Measurements from ENCODE around the gene BTN3A1.

BTN3A1 gene

GRCh38 chr6:26464014-26464413 lies 61.9 kb downstream of the BTN3A1 start:
- Histone ChIP-seq H3K36me3 (ENCODE audit: insufficient read depth, insufficient read length, low read length) (peaks cover 90% of the 10 kb centered on the region), H3K9ac (ENCODE audit: insufficient read length, low read depth) (no peak overlapping the region), H3K27me3 (ENCODE audit: insufficient read depth, insufficient read length) (no peaks in the 10 kb centered on the region), H3K9me3 (ENCODE audit: insufficient read depth, low read length) (no peaks in the 10 kb centered on the region), H3K4me1 (ENCODE audit: insufficient read depth, insufficient read length) (no peaks in the 10 kb centered on the region), H3K4me3 (ENCODE audit: insufficient read length, low read depth) (no peak overlapping the region)
- DNase-seq (ENCODE audit: low read depth, low spot score): no peak
- TF ChIP-seq SUZ12 (IDR thresholded peaks at IDR 0.05; ENCODE audit: extremely low read depth, insufficient read depth, insufficient read length) (no peak), ZNF274 (IDR thresholded peaks at IDR 0.05; ENCODE audit: low read depth, low read length) (no peak), YY1 (IDR thresholded peaks at IDR 0.05; ENCODE audit: insufficient read depth, insufficient read length) (no peak)

GRCh38 chr6:26464416-26465131 lies 62.5 kb downstream of the BTN3A1 start:
- DNase-seq (ENCODE audit: low read depth, low spot score): no peak
- TF ChIP-seq ZNF274 (IDR thresholded peaks at IDR 0.05; ENCODE audit: low read depth, low read length) (no peak), YY1 (IDR thresholded peaks at IDR 0.05; ENCODE audit: insufficient read depth, insufficient read length) (no peak), SUZ12 (IDR thresholded peaks at IDR 0.05; ENCODE audit: extremely low read depth, insufficient read depth, insufficient read length) (no peak)
- Histone ChIP-seq H3K4me1 (ENCODE audit: insufficient read depth, insufficient read length) (no peaks in the 10 kb centered on the region), H3K9ac (ENCODE audit: insufficient read length, low read depth) (no peak overlapping the region), H3K27me3 (ENCODE audit: insufficient read depth, insufficient read length) (no peaks in the 10 kb centered on the region), H3K9me3 (ENCODE audit: insufficient read depth, low read length) (no peaks in the 10 kb centered on the region), H3K4me3 (ENCODE audit: insufficient read length, low read depth) (no peak overlapping the region), H3K36me3 (ENCODE audit: insufficient read depth, insufficient read length, low read length) (peaks cover 87% of the 10 kb centered on the region)

All from NT2/D1 (cell line).